Keratinocyte (primary cell): ENCODE results near the gene MSI2.

ENCODE experiments used
- CTCF ChIP-seq, 3 experiments: IDR thresholded peaks in 1 of 3; conservative IDR thresholded peaks in 1 of 3; optimal IDR thresholded peaks in 1 of 3; 2 replicates in 2 of 3; 3 replicates in 1 of 3; pipeline versions ENCODE3 to v1.5.1; 2011; ENCODE audit warnings: low read length in 3 of 3, mild to moderate bottlenecking in 3 of 3, moderate library complexity in 2 of 3, control low read depth in 1 of 3, inconsistent platforms in 1 of 3; ENCODE audit not compliant: insufficient read depth in 2 of 3; ENCODE audit errors: extremely low read depth in 1 of 3
- EZH2 ChIP-seq: IDR thresholded peaks from one replicate; pipeline ENCODE4 v1.6.1; 2012; ENCODE audit warnings: inconsistent platforms, mild to moderate bottlenecking, low read length, moderate library complexity

GRCh38 chr17:57369509-57369945, 113.2 kb downstream of the MSI2 start:
- no peak for TF ChIP-seq CTCF (optimal IDR thresholded peaks at IDR 0.05 in 1 of 3, IDR thresholded peaks at IDR 0.05 in 1 of 3, conservative IDR thresholded peaks at IDR 0.05 in 1 of 3; ENCODE audit: extremely low read depth in 1 of 3, insufficient read depth in 2 of 3, low read length in 3 of 3)
- TF ChIP-seq EZH2, result no peak
